ENCODE data around the gene CHFR. TPM values are rescaled to one million over a fixed set of nuclear protein-coding genes. Genes with fewer than 3 reads are reported as not detected.

CHFR gene
- total and polyA plus RNA-seq, 2 of the 4 experiments (the other 2 are of a cell fraction), result 13.4 to 35.3 TPM

- Histone ChIP-seq H2BK15ac (ENCODE audit: low read depth, low read length) (no peak overlapping the region), H2AK9ac (replicated peaks; ENCODE audit: low read depth, low read length, poor library complexity) (no peak overlapping the region), H4K8ac (ENCODE audit: low read depth in 2 of 2, low read length in 2 of 2) (no peak overlapping the region), H3K36me3 (ENCODE audit: control insufficient read depth, insufficient read depth, low read length) (peaks cover 9% of the 10 kb centered on the region), H4K5ac (ENCODE audit: low read depth, low read length) (no peak overlapping the region), H3K14ac (replicated peaks; ENCODE audit: low read depth, low read length) (no peak overlapping the region), H2AFZ (replicated peaks; ENCODE audit: low read length, poor library complexity) (no peak overlapping the region), H3K4me3 (ENCODE audit: insufficient read depth, low read depth, low read length) (no peak overlapping the region), H2BK20ac (ENCODE audit: low read depth, low read length) (no peak overlapping the region), H3K56ac (ENCODE audit: extremely low read depth, insufficient read depth, low read length) (no peak overlapping the region), H2BK120ac (ENCODE audit: low read depth, low read length) (no peak overlapping the region), H3K4ac (ENCODE audit: low read depth, low read length) (no peak overlapping the region), H2BK5ac (ENCODE audit: low read depth, low read length, poor library complexity, severe bottlenecking) (no peak overlapping the region), H3K18ac (ENCODE audit: low read depth, low read length) (no peak overlapping the region), H3K9ac (ENCODE audit: low read depth, low read length) (no peak overlapping the region), H3K79me1 (ENCODE audit: low read depth in 1 of 2, low read length in 2 of 2) (no peaks in the 10 kb centered on the region), H3K9me3 (ENCODE audit: control insufficient read depth, insufficient read depth, low read length) (peaks cover 87% of the 10 kb centered on the region), H3K27ac (ENCODE audit: insufficient read depth, low read length) (no peak overlapping the region), H3K27me3 (ENCODE audit: control insufficient read depth, insufficient read depth, low read length) (no peaks in the 10 kb centered on the region), H3K4me1 (ENCODE audit: control insufficient read depth, insufficient read depth, low read length) (no peaks in the 10 kb centered on the region), H3K23ac (ENCODE audit: low read depth, low read length) (no peak overlapping the region), H3K9me1 (ENCODE audit: insufficient read depth, low read length) (no peaks in the 10 kb centered on the region), H2AK5ac (ENCODE audit: low read depth, low read length) (no peak overlapping the region), H4K91ac (ENCODE audit: insufficient read depth, low read depth, low read length) (no peak overlapping the region), H3K4me2 (ENCODE audit: low read depth, low read length) (no peak overlapping the region), H4K20me1 (ENCODE audit: insufficient read depth, low read length) (no peaks in the 10 kb centered on the region)
- TF ChIP-seq CEBPB (IDR thresholded peaks at IDR 0.05; ENCODE audit: low read depth, low read length) (no peak), FOS (IDR thresholded peaks at IDR 0.05; ENCODE audit: low read depth, low read length) (no peak), MXI1 (IDR thresholded peaks at IDR 0.05; ENCODE audit: borderline replicate concordance, low read depth, low read length) (no peak), MAZ (IDR thresholded peaks at IDR 0.05; ENCODE audit: borderline replicate concordance, low read depth, low read length) (no peak), USF2 (IDR thresholded peaks at IDR 0.05; ENCODE audit: low read depth, low read length) (no peak), RCOR1 (IDR thresholded peaks at IDR 0.05; ENCODE audit: insufficient replicate concordance, low read length) (no peak), RAD21 (IDR thresholded peaks at IDR 0.05; ENCODE audit: low read length) (no peak)
- no TSS peak for BruUV-seq (replicated peaks)
- ChIA-PET POLR2A (ENCODE audit: unreplicated experiment) (no interaction called here), CTCF (no interaction called here)
- WGBS, 2 experiments (ENCODE audit: extremely low coverage in 2 of 2, insufficient read length in 1 of 2), result 94% methylated on average over 6 of the region's 9 CpGs; no CpG with 5 or more reads in 1 of the 2 experiments
- dilution Hi-C loops (cut with HindIII; ENCODE audit: low sequenced_read_pairs, unreplicated experiment) (no loop called here), in situ Hi-C loops (cut with MboI; ENCODE audit: low sequenced_read_pairs) (no loop called here), intact Hi-C loops (cut with micrococcal nuclease) (no loop called here)
- ATAC-seq (ENCODE audit: low read depth), result no peak
- no peak for DNase-seq
These were observed 34.3 kb upstream of the CHFR start for GRCh38 chr12:132921685-132922084.
